Measurements from ENCODE around the gene RPL14.
A peak's percentile ranks its signal among the peaks of the same experiment; 100 is the strongest.
"Not testable (repeated sequence)": the region's sequence is repeated elsewhere in the genome, so short reads cannot be mapped to it uniquely, and the experiment has no call there.

Gene RPL14

DNA sequence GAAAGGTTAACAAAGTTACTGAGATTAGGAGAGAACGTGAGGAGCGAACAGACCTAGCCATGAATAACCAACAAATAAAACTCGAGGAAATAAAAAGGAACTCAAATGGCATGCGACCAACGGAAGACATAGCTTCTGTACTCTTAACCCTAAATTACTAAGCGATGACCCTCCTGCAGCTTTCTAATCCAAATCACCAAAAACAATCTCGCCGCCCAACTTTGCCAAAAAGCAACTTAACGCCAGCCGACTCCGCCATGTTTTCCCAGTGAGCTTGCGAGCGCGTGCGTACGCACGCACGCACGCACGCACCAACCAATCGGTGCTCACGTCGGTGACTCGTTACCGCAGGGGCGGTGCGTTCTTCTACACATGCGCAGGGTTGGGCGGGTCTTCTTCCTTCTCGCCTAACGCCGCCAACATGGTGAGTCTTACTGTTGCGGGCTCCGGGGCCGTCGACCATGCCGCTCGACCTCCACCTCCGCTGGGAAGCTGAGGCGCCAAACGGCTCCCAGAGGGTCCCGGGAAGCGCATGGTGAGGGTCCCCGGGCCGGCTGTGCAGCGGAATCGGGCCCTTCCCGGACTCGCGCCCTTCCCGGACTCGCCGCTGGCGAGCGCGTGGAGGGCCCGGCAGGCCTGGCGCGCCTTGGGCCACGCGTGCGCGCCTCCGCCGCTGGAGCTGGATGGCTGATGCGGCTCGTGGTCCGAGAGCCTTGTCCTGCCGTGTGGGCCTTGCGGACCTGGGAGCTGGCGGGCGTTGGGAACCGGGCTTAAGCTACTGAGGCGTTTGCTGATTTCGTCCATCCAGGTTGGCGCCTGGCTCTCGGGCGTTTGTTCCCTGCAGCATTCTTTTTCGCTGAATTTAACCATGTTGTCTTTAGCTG lies at the start of gene RPL14:
Gene RPL14 (plus strand): TSS at position 400 of the 884 bp plus-strand sequence. CDS start 133 bp downstream, at position 533.
- peak; percentile 37 for DNase-seq

DNA sequence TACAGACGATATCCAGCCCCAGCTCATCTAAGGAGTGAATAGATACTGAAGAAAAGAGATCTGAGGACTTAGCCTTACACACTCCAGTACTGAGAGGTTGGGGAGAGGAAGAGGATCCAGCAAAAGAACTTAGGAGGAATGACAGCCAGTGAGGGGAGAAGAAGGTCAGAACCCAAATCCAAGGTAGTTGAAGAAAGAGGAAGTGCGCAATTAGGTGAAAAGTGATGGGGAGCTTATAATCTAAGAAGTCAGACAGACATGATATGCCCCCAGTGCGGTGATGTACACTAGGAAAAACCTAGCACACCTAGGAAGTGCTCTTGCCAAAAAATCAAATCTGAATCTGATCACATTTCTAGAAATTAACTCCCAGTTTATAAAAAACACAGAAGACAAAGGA lies 49.5 kb upstream of the RPL14 start:
- DNase-seq = no peak

- no peak for DNase-seq
These were observed 42.9 kb upstream of the RPL14 start for GRCh38 chr3:40414270-40414669.

DNA sequence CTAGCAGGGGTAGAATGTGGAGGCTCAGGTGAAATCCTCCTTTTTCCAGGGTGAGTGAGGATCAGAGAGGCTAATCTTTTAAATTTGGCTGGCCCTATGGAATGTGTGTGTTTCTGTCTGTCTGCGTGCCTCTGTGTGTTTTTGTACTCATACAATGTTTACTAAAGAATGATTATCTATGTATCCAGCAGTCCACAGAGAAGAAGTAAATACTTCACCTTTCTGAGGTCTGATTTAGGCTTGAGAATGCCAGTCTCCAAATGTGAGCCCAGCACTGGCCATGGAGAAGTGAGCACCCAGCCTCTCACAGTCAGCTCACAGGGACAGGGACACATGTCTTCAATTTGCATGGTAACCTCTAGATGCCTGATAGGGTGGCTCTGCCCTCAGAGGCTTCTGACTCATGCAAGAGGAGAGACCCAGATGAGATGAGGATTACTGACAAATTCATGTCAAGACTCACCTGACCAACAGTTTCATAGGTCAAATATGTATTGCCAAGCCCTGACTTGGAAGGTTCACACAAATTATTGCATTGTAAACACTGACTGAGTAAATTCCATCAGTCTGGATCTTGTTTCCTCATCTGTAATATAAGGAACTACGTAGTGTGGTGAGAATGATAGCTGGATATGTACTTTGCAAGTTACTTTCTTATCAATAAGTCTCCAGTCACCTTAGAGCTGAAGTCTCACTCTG lies 39.1 kb upstream of the RPL14 start:
- DNase-seq = no peak

DNA sequence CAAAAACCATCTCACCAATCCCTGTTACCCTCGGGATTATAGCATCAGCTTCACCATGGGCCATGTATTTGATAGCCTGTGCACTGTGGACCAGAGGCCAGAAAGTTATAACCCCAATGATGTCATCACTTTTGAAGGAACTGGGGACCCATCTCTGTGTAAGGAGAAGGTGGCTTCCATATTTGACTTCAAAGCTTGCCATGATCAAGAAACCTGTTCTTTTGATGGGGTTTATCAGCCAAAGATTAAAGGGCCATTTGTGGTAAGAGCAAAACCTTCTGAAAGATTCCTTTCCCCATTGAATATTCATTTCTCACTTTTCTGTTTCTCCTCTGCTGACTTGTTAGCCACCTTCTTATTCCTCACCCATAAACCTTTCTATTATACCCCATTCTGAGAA lies 34.3 kb upstream of the RPL14 start:
- no peak for DNase-seq

- no peak for DNase-seq
These were observed 30.0 kb upstream of the RPL14 start for GRCh38 chr3:40427045-40427669.

GRCh38 chr3:40432793-40433192 lies 24.3 kb upstream of the RPL14 start:
- no peak for DNase-seq

DNA sequence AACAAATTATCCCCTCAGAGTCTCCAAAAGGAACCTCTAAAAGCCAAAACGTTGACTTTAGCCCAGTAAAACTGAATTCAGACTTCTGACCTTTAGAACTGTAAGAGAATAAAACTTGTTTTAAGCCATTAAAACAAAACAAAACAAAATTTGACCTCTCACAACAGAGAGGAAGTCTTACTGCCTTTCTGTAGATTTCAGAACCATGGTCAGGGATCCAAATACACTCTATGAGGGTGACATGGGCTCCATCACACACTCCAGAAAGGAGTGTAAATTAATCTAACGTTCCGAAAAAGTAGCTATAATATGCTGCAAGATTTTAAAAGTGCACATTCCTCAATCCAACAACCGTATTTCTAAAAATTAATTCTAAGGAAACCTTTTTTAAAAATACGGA lies 19.2 kb upstream of the RPL14 start:
- DNase-seq = no peak

- DNase-seq = no peak
These were observed 12.1 kb upstream of the RPL14 start for GRCh38 chr3:40445062-40445461.

DNA sequence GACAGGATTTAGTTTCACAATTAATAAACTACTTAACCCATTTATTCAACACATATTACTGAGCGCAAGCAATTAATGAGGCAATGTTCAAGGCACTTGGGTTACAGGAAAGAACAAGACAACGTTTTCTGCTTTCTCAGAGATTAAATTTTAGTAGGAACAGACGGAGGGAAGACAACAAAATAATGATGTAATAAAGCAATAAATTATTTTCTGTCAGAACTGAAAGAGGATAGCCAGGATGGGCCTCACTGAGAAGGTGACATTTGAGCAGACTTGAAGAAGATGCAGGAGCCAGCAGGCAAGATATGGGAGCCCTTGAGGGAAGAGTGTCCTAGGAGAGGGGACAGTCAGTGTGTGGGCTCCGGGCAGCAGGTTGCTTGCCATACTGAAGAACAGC lies 11.3 kb upstream of the RPL14 start:
- DNase-seq = no peak

- DNase-seq = no peak
These were observed 6.7 kb upstream of the RPL14 start for GRCh38 chr3:40450438-40450837.

GRCh38 chr3:40451551-40451950 lies 5.6 kb upstream of the RPL14 start:
- no peak for DNase-seq

- no peak for DNase-seq
These were observed 5.1 kb upstream of the RPL14 start for GRCh38 chr3:40452057-40452456.

- DNase-seq = no peak
These were observed 4.6 kb upstream of the RPL14 start for GRCh38 chr3:40452562-40452875.

GRCh38 chr3:40452876-40453730 lies 4.0 kb upstream of the RPL14 start:
- DNase-seq = peak; percentile 90

GRCh38 chr3:40453933-40454332 lies 3.2 kb upstream of the RPL14 start:
- DNase-seq = no peak

- DNase-seq = no peak
These were observed 1.8 kb upstream of the RPL14 start for GRCh38 chr3:40455328-40455727.

DNA sequence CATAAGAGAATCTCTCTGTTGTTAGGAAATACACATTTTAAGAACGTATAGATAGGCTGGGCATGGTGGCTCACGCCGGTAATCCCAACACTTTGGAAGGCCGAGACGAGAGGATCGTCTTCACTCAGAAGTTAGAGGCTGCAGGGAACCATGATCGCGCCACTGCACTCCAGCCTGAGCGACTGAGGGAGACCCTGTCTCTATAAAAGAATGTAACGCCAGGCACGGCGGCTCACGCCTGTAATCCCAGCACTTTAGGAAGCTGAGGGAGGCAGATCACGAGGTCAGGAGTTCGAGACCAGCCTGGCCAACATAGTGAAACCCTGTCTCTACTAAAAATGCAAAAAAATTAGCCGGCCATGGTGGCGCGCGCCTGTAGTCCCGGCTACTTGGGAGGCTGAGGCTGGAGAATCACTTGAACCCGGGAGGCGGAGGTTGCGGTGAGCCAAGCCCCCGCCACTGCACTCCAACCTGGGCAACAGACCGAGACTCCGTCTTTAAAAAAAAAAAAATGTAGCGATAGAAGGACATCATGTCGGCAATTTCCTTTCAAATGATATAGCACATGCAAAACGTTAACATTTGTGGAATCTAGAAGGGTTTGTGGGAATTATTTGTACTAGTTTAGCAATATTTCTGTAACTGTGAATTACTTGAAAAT lies 730 bp upstream of the RPL14 start:
- no peak for DNase-seq

- DNase-seq = no peak
These were observed 1.3 kb downstream of the RPL14 start for GRCh38 chr3:40458473-40458872.

DNA sequence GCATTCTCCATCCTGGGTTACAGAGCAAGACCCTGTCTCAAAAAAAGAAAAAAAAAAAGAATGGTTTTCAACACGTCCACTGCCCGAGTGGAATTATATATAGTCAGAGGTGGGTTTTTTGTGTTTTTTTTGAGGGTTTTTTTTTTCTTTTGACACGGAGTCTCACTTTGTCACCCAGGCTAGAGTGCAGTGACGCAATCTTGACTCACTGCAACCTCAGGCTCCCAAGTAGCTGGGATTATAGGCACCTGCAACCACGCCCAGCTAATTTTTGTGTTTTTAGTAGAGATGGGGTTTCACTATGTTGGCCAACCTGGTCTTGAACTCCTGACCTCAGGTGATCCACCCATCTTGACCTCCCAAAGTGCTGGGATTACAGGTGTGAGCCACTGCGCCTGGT lies 3.3 kb downstream of the RPL14 start:
- DNase-seq = not testable (repeated sequence)

- no peak for DNase-seq
These were observed 4.0 kb downstream of the RPL14 start for GRCh38 chr3:40461161-40461560.

DNA sequence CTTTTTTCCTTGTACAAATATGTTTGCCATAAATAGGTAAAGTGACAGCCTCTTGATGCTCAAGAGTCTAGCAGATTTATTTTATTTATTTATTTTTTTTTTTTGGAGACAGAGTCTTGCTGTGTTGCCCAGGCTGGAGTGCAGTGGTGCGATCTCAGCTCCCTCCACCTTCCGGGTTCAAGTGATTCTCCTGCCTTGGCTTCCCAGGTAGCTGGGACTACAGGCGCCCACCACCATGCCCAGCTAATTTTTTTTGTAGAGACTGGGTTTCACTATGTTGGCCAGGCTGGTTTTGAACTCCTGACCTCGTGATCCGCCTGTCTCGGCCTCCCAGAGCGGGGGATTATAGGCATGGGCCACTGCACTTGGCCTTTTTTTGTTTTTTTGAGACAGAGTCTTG lies 5.7 kb downstream of the RPL14 start:
- DNase-seq = not testable (repeated sequence)
